IPS-18c (cell line): Measurements from ENCODE around the gene CDC7.

Experiments
- H3K4me3 ChIP-seq: 2 replicates; pipeline ENCODE4 v1.7.0; 2013; ENCODE audit warnings: low read depth, mild to moderate bottlenecking, low read length, moderate library complexity; ENCODE audit not compliant: insufficient read depth
- H3K9me3 ChIP-seq: one replicate; pipeline ENCODE4 v1.6.1; 2013; ENCODE audit warnings: mild to moderate bottlenecking, low read length, moderate library complexity; ENCODE audit not compliant: control insufficient read depth, insufficient read depth

Gene CDC7

DNA sequence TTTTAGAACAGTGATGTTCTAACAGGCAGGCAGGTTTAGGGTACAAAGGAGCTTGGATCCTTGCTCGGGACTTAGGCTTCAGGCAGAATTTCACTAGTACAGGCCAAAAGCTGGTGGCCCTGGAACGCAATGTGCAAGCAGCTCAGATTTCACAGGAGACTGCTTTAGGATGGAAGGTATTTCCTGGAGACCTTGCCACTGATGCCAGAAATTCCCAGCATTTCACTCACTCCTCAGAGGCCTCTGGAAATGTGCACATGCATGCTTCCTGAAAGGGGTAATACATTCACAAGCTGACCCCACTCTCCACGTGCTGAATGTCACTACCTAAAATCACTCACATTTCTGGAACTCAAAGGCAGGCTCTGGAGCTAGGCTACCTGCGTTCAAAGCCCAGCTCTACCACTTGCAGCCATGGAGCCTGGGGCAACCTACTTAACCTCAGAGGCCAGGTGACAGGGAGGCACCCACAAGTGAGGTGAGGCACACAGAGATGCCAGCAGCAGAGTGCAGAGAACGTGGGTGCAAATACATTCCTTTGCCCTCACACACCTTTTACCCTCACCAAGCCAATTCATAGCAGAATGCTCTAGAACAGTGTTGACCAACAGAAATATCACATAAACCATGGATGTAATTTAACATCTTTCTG, 56.5 kb downstream of the CDC7 start:
- H3K4me3 ChIP-seq = no peak overlapping the region

GRCh38 chr1:91557826-91558225, 57.2 kb downstream of the CDC7 start:
- Histone ChIP-seq H3K4me3 (no peak overlapping the region), H3K9me3 (no peaks in the 10 kb centered on the region)

More for the DNA sequence above, 56.5 kb downstream of the CDC7 start:
- no peaks in the 10 kb centered on the region for H3K9me3 ChIP-seq

GRCh38 chr1:91559046-91559750, 58.5 kb downstream of the CDC7 start:
- Histone ChIP-seq H3K9me3 (no peaks in the 10 kb centered on the region), H3K4me3 (no peak overlapping the region)

GRCh38 chr1:91559838-91560565, 59.4 kb downstream of the CDC7 start:
- no peaks in the 10 kb centered on the region for H3K9me3 ChIP-seq

GRCh38 chr1:91564888-91565701, 64.4 kb downstream of the CDC7 start:
- Histone ChIP-seq H3K9me3 (no peaks in the 10 kb centered on the region), H3K4me3 (no peak overlapping the region)

More at GRCh38 chr1:91559838-91560565, 59.4 kb downstream of the CDC7 start:
- no peak overlapping the region for H3K4me3 ChIP-seq

DNA sequence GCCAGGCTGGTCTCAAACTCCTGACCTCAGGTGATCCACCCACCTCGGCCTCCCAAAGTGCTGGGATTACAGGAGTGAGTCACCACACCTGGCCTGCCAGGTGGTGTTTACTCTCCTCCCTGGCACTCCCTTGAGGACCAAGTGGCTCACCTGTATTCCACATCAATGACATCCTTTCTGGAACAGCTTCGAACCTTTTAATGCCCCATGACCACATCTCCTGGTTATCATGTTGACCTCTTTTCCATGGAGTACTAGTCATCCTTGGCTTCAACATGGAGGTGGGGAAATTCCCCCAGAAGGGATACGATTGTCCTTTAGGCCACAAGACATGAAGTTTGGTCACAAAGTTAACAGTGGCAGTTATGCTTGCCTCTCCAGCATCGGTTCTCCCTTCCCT, 66.9 kb downstream of the CDC7 start:
- no peak overlapping the region for H3K4me3 ChIP-seq
- H3K9me3 ChIP-seq = no peaks in the 10 kb centered on the region

GRCh38 chr1:91568261-91568660, 67.6 kb downstream of the CDC7 start:
- Histone ChIP-seq H3K4me3 (no peak overlapping the region), H3K9me3 (no peaks in the 10 kb centered on the region)

- Histone ChIP-seq H3K9me3 (no peaks in the 10 kb centered on the region), H3K4me3 (no peak overlapping the region)
Measured at GRCh38 chr1:91569411-91570119, 68.9 kb downstream of the CDC7 start.

DNA sequence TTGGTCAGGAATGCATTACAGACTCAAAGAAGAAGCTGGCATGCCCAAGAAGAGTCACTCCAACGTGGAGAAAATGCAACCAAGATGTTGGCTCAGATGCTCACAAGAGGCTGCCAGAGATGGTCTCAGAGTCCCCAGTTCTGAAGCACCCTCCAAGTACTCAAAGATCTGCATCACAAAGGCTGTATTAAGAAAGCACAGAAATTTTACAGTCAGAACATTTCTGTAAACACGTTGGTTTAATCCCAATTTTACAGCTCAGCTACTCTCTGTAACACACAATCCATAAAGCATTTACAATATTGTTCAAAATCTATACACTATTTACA, 69.4 kb downstream of the CDC7 start:
- Histone ChIP-seq H3K9me3 (no peaks in the 10 kb centered on the region), H3K4me3 (no peak overlapping the region)

GRCh38 chr1:91572044-91572443, 71.4 kb downstream of the CDC7 start:
- Histone ChIP-seq H3K9me3 (no peaks in the 10 kb centered on the region), H3K4me3 (no peak overlapping the region)
